Fibroblast of gingiva (primary cell): ENCODE results near the gene ABCG1.

Source experiments
- DNase-seq: peaks from one replicate; pipeline ENCODE4 v3.0.0-alpha.2; 2011; ENCODE audit warnings: low read depth

ABCG1 gene

DNA sequence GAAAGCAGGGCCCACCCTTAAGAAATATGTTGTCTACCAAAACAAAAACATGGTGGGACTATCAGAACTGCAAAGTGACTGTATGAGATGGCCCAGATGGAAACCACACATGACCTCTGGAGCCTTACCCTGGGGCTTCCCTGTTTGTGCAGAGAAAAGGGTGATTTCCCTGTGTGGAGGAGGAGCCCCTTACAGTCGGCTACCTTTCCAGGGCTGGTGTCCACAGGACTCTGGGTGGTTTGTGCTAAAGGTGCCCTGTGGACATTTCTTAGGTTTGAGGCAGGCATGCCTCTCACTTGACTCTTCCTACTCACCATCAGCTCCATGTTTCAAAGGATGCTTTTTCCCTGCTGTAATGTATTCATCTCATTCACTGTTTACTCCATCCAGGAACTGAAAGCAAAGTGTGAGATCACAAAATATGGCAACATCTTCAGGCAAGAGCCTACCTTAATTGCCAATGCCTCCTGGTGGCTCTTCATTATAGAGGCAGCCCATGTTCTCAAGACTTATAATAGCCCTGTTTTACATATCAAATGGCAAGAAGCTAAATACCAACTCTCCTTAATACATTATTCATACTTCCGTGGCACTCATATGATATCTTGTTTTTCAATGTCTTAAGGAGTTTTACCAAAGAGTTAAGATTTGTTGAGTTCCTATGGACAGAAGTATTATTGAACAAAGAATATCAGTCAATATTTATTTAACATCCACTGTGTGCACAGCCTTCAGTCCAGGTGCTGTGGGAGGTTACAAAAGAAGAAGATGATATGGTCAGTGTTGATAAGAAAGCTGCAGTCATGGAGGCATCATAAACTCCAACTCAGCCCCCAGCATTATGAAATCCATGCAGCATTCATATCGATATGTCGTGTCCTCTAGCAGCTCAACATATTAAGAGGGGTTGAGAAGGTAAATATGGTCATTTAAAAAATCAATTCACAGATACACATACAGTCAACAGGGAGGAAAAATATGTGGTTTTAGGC is 111.7 kb downstream of the ABCG1 start:
- DNase-seq, result no peak

- DNase-seq, result no peak
Measured at GRCh38 chr21:42331660-42332059, 112.7 kb downstream of the ABCG1 start.

DNA sequence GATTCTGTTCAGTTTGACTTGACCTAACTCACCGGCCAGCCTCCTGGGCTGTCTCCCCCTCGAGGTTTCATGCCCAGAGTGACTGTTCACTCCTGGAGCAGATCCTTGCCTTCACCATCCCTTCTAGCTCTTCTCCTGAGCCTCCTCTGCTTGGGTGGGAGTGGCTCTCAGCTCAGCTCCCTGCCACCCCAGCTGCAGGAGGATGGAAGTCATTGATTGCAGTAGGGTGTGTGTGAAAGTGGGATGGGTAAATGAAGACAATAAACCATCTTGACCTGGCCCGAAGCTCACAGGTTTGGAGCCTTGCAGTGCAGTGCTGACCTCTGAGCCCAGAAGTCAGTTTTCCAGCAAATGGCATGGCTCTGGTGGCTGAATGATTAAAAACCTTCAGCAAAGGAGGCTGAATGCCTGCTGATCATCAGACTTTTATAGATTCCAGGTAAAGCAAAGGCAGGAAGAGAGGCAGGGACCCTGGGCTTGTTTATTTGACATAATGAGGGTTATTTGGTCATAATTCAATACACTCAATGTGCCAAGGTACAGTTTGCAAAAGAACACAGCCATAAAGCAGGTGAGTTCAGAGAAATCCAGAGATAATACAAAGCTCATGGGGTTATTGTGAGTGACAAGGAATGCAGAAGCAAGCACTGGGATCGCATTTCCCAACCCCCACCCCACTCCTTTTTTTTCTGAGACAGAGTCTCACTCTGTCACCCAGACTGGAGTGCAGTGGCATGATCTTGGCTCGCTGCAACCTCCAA is 113.8 kb downstream of the ABCG1 start:
- no peak for DNase-seq

GRCh38 chr21:42336054-42336453 is 117.1 kb downstream of the ABCG1 start:
- DNase-seq, result no peak

DNA sequence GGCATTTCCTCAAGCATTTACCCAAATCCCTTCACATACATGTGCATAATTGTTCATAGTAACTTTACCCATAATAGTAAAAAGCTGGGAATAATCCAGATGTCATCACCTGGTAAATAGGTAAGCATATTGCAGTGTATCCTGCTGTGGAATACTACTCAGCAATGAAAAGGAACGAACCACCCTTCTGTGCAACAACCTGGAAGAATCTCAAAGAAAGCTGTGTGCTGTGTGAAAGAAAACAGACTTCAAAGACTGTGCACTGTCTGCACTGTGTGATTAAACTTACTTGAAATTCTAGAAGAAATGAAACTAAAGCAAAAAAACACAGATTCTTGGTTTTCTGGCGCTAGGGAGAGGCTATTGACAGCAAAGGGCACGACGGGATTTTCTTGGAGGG is 118.3 kb downstream of the ABCG1 start:
- DNase-seq, result no peak

DNA sequence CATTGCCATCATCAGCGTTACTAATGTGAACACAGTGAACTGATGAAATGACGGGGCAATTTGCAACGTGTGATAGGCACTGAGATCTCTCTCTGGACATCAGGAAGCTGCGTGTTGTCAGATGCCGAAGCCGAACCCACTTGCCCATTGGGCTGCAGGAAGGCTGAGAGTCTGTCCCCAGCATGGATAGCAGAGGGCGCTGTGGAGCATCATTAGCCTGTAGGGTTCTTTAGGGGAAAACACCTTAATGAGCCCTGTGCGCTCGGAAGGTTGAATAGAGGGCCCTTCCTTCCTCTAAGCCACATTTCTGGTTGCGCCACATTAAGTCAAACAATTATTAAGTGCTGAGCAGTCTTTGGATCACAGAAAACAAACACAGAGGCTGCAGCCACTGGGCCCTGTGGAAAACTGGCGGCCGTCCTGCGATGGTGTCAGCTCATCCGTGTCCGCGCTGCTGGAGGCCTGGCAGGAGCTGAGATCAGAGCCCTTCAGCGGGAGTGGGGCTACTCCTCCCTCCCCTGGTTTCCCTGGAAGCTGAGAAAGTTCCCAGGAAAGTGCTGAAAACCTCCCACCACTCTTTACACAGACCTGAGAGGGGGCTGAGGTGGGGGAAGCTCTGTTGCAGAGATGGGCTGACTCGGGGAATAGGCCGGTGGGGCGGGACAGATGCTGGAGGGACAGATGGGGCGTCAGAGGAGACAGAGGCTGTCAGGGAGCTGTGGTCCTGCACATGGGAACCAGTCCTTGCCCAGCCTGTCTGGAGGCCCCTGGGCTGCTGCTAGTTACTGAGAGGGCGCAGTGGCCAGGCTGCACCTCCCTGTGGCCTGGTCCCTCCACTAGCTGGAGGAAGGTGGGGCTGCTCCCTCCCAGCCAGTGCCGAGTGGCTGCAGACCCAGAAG is 119.1 kb downstream of the ABCG1 start:
- peak; percentile 12 for DNase-seq

GRCh38 chr21:42338729-42339715 is 120.1 kb downstream of the ABCG1 start:
- DNase-seq, result no peak

GRCh38 chr21:42340187-42341050 is 121.5 kb downstream of the ABCG1 start:
- DNase-seq, result no peak

GRCh38 chr21:42341776-42342542 is 123.0 kb downstream of the ABCG1 start:
- no peak for DNase-seq

- no peak for DNase-seq
Measured at GRCh38 chr21:42343101-42343500, 124.2 kb downstream of the ABCG1 start.

DNA sequence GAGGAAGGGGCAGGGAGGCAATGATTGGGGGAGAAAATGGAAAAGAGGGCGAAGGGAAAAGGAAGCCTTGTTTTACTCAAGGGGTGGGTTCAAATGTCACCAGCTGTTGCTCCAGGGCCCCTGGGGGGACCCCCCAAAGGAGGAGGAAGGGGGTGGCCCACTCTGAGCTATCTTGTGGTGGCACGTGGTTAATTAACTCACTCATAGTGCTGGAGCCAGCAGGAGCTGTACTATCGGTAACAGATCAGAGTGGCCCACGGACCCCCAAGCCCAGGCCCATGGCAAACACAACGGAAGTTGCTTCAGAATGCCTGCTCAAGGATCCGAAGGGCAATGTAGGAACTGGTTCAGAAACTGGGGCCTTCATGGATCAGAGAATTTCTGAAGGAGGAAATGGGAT is 124.6 kb downstream of the ABCG1 start:
- no peak for DNase-seq

GRCh38 chr21:42343963-42344510 is 125.1 kb downstream of the ABCG1 start:
- no peak for DNase-seq

DNA sequence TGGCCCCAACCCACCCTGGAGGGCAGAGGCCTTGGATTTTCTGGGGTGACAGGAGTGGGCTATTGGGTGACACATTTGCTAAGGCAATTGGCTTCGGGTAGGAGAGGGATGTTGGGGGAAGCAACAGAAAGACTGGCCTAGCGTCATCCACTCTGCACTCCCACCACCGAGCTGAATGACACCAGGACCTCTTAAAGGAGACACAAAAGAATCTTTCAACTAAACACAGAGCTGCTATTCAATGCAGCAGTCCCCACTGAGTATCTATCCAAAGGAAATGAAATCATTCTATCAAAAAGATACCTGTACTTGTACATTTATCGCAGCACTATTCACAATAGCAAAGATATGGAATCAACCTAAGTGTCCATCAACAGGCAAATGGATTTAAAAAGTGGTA is 125.7 kb downstream of the ABCG1 start:
- DNase-seq, result no peak

- no peak for DNase-seq
Measured at GRCh38 chr21:42346441-42346840, 127.5 kb downstream of the ABCG1 start.
